ENCODE results near the gene PPT1. TPM values are rescaled to one million over a fixed set of nuclear protein-coding genes. Genes with fewer than 3 reads are reported as not detected.
"Not testable (repeated sequence)": the region's sequence is repeated elsewhere in the genome, so short reads cannot be mapped to it uniquely, and the experiment has no call there.

Gene PPT1
- total and polyA plus RNA-seq, 2 donors (not counting 3 experiments of a cell fraction or from before 2014, with no cell fraction given), result 58.0 to 131 TPM

- DNase-seq (ENCODE audit: low read depth, low spot score), result no peak
- FAIRE-seq, result no peak
- Histone ChIP-seq H3K9me1 (replicated peaks; ENCODE audit: control insufficient read depth, extremely low read depth, insufficient read depth, low read length) (no peaks in the 10 kb centered on the region), H4K20me1 (replicated peaks; ENCODE audit: control insufficient read depth, extremely low read depth, insufficient read depth, low read length) (peaks cover 2% of the 10 kb centered on the region), H3K36me3 (ENCODE audit: control insufficient read depth in 2 of 2, extremely low read depth in 1 of 2, insufficient read depth in 2 of 2, low read length in 2 of 2) (no peaks in the 10 kb centered on the region), H3K9ac (replicated peaks; ENCODE audit: extremely low read depth, insufficient read depth, low read length) (no peak overlapping the region), H3K9me3 (replicated peaks; ENCODE audit: control insufficient read depth, insufficient read depth, low read length) (no peaks in the 10 kb centered on the region), H3K4me2 (ENCODE audit: insufficient read depth, low read length) (no peak overlapping the region), H3K4me3 (replicated peaks in 1 of 3; ENCODE audit: insufficient read depth in 1 of 3, low read depth in 1 of 3, low read length in 3 of 3) (no peak overlapping the region), H3K27me3 (ENCODE audit: control insufficient read depth in 2 of 2, insufficient read depth in 2 of 2, low read length in 2 of 2) (no peaks in the 10 kb centered on the region), H2AFZ (ENCODE audit: low read depth, low read length) (no peak overlapping the region), H3K27ac (ENCODE audit: insufficient read depth, low read depth, low read length) (no peak overlapping the region), H3K4me1 (ENCODE audit: control insufficient read depth, extremely low read depth, insufficient read depth, low read length) (peaks cover 39% of the 10 kb centered on the region), H3K79me2 (ENCODE audit: control insufficient read depth, insufficient read depth, low read length) (peaks cover 32% of the 10 kb centered on the region)
- POLR2A ChIA-PET, result no interaction called here
- dilution Hi-C loops (cut with MboI; ENCODE audit: extremely low pct_ligation_motif_present, low sequenced_read_pairs), result no loop called here
- no TSS peak for BruUV-seq (replicated peaks)
- intact Hi-C loops (cut with micrococcal nuclease), result no loop called here
- CTCF ChIA-PET, result interaction anchor here (1.1 to 1.8 kb wide), 7 partner anchors 8 to 138 kb away, joined by 3 to 9 read pairs (median 6); no protein-coding TSS in a partner anchor
- TF ChIP-seq MAX (IDR thresholded peaks at IDR 0.05; ENCODE audit: insufficient read depth, insufficient read length) (no peak), FOS (IDR thresholded peaks at IDR 0.05; ENCODE audit: borderline replicate concordance, insufficient read depth, low read length) (no peak), CTCF (IDR thresholded peaks at IDR 0.05; ENCODE audit: extremely low read depth in 1 of 2, insufficient read depth in 1 of 2, low read depth in 1 of 2, low read length in 2 of 2) (no peak), POLR2AphosphoS5 (IDR thresholded peaks at IDR 0.05; ENCODE audit: insufficient read depth, low read depth, low read length) (no peak)
Measured at GRCh38 chr1:40038697-40039096, 58.4 kb downstream of the PPT1 start.

GRCh38 chr1:40037254-40037653 lies 59.8 kb downstream of the PPT1 start:
- H3K27me3 ChIP-seq (ENCODE audit: control insufficient read depth in 2 of 2, insufficient read depth in 2 of 2, low read length in 2 of 2); H4K20me1 ChIP-seq (replicated peaks; ENCODE audit: control insufficient read depth, extremely low read depth, insufficient read depth, low read length); DNase-seq (ENCODE audit: low read depth, low spot score); POLR2A ChIA-PET; CTCF ChIA-PET; BruUV-seq (replicated peaks); H3K9me1 ChIP-seq (replicated peaks; ENCODE audit: control insufficient read depth, extremely low read depth, insufficient read depth, low read length); H3K4me3 ChIP-seq (replicated peaks in 1 of 3; ENCODE audit: insufficient read depth in 1 of 3, low read depth in 1 of 3, low read length in 3 of 3); intact Hi-C loops (cut with micrococcal nuclease); H3K27ac ChIP-seq (ENCODE audit: insufficient read depth, low read depth, low read length); H3K9me3 ChIP-seq (replicated peaks; ENCODE audit: control insufficient read depth, insufficient read depth, low read length); H3K9ac ChIP-seq (replicated peaks; ENCODE audit: extremely low read depth, insufficient read depth, low read length); H2AFZ ChIP-seq (ENCODE audit: low read depth, low read length); H3K4me2 ChIP-seq (ENCODE audit: insufficient read depth, low read length); H3K36me3 ChIP-seq (ENCODE audit: control insufficient read depth in 2 of 2, extremely low read depth in 1 of 2, insufficient read depth in 2 of 2, low read length in 2 of 2); dilution Hi-C loops (cut with MboI; ENCODE audit: extremely low pct_ligation_motif_present, low sequenced_read_pairs): not testable (repeated sequence)
- Histone ChIP-seq H3K79me2 (ENCODE audit: control insufficient read depth, insufficient read depth, low read length) (peaks cover 17% of the 10 kb centered on the region), H3K4me1 (ENCODE audit: control insufficient read depth, extremely low read depth, insufficient read depth, low read length) (peaks cover 28% of the 10 kb centered on the region)
- FAIRE-seq, result peak; percentile 68

All from endothelial cell of umbilical vein (primary cell).